Naive B cell (primary cell): ENCODE results near the gene MAST4. TPM values are rescaled to one million over a fixed set of nuclear protein-coding genes. Genes with fewer than 3 reads are reported as not detected.

Experiments used
- ATAC-seq, 2 donors: fragments of 150-1000 bp; cut with Tn5 transposase; 2 replicates each; pipeline ENCODE4 v1.10.0; 2021; ENCODE audit warnings: low read depth in 2 of 2, mild to moderate bottlenecking in 2 of 2, moderate library complexity in 2 of 2
- DNase-seq: peaks from one replicate; pipeline ENCODE4 v3.0.0; 2022
- H3K27ac Mint-ChIP-seq, 6 donors: one replicate each; pipeline ENCODE4 v1.8.0; 2020 to 2022; ENCODE audit warnings: mild to moderate bottlenecking in 6 of 6, mixed read lengths in 6 of 6, moderate library complexity in 5 of 6, inconsistent platforms in 2 of 6
- H3K27me3 Mint-ChIP-seq, 3 donors: one replicate each; pipeline ENCODE4 v1.8.0; 2021 to 2022; ENCODE audit warnings: mixed read lengths in 3 of 3, mild to moderate bottlenecking in 1 of 3
- H3K36me3 Mint-ChIP-seq, 2 donors: one replicate each; pipeline ENCODE4 v1.8.0; 2020 to 2022; ENCODE audit warnings: mixed read lengths in 2 of 2, inconsistent platforms in 1 of 2, mild to moderate bottlenecking in 1 of 2
- H3K4me1 Mint-ChIP-seq, 3 donors: one replicate each; pipeline ENCODE4 v1.8.0; 2020 to 2022; ENCODE audit warnings: mixed read lengths in 3 of 3, inconsistent platforms in 1 of 3, mild to moderate bottlenecking in 1 of 3, moderate library complexity in 1 of 3
- H3K4me3 Mint-ChIP-seq, 8 donors: one replicate each; pipeline ENCODE4 v1.8.0; 2020 to 2022; ENCODE audit warnings: mild to moderate bottlenecking in 8 of 8, mixed read lengths in 8 of 8, moderate library complexity in 8 of 8, inconsistent platforms in 2 of 8
- H3K9me3 Mint-ChIP-seq, 7 donors: one replicate each; pipeline ENCODE4 v1.8.0; 2020 to 2022; ENCODE audit warnings: mixed read lengths in 7 of 7, mild to moderate bottlenecking in 5 of 7, inconsistent platforms in 2 of 7, moderate library complexity in 1 of 7
- polyA plus RNA-seq, 6 donors: library from polyadenylated mRNA; unstranded; fragments of 300-500 nt; fragmentation: Illumina TruSeq; gene quantifications; one replicate each; pipeline ENCODE4 v1.2.3, GENCODE V29; 2021; ENCODE audit warnings: low read depth in 6 of 6

Gene MAST4
- polyA plus RNA-seq, 6 donors from 2014 or later = 0.17 to 2.3 (median 1.3) TPM

- Mint-ChIP-seq H3K36me3 (no peaks in the 10 kb centered on the region), H3K9me3 (peaks cover 0 to 17% (median 4%) of the 10 kb centered on the region in 7 donors), H3K27ac (no peak overlapping the region), H3K27me3 (no peaks in the 10 kb centered on the region), H3K4me3 (no peak overlapping the region), H3K4me1 (no peaks in the 10 kb centered on the region)
- no peak for ATAC-seq
- no peak for DNase-seq
Measured at GRCh38 chr5:66697796-66698564, 101.8 kb downstream of the MAST4 start.

- Mint-ChIP-seq H3K27me3 (no peaks in the 10 kb centered on the region), H3K27ac (peak overlapping the region in 1 of 6 donors; percentile 3), H3K9me3 (peaks cover 0 to 4% (median 3%) of the 10 kb centered on the region in 7 donors), H3K4me1 (peaks cover 0 to 4% (median 0%) of the 10 kb centered on the region in 3 donors), H3K36me3 (no peaks in the 10 kb centered on the region), H3K4me3 (no peak overlapping the region)
- DNase-seq (no peak), ATAC-seq (peak; percentile 21 to 74)
Measured at GRCh38 chr5:66701244-66701643, 105.1 kb downstream of the MAST4 start.

- Mint-ChIP-seq H3K9me3 (peaks cover 0 to 3% (median 0%) of the 10 kb centered on the region in 7 donors), H3K4me1 (peaks cover 0 to 4% (median 0%) of the 10 kb centered on the region in 3 donors), H3K4me3 (no peak overlapping the region), H3K27ac (peak overlapping the region in 1 of 6 donors; percentile 10), H3K27me3 (no peaks in the 10 kb centered on the region), H3K36me3 (no peaks in the 10 kb centered on the region)
- ATAC-seq = no peak
- no peak for DNase-seq
Measured at GRCh38 chr5:66702426-66702825, 106.2 kb downstream of the MAST4 start.

- DNase-seq (no peak), ATAC-seq (no peak)
- Mint-ChIP-seq H3K36me3 (no peaks in the 10 kb centered on the region), H3K27me3 (peaks cover 0 to 5% (median 0%) of the 10 kb centered on the region in 3 donors), H3K9me3 (peaks cover 0 to 5% (median 0%) of the 10 kb centered on the region in 7 donors), H3K4me3 (no peak overlapping the region), H3K4me1 (peaks cover 0 to 4% (median 0%) of the 10 kb centered on the region in 3 donors), H3K27ac (no peak overlapping the region)
Measured at GRCh38 chr5:66704790-66705425, 108.7 kb downstream of the MAST4 start.

GRCh38 chr5:66708368-66708767 lies 112.2 kb downstream of the MAST4 start:
- H3K4me3 Mint-ChIP-seq = no peak overlapping the region
- H3K9me3 Mint-ChIP-seq = peaks cover 2 to 26% (median 9%) of the 10 kb centered on the region in 7 donors
- peaks cover 0 to 5% (median 0%) of the 10 kb centered on the region in 3 donors for H3K27me3 Mint-ChIP-seq
- no peaks in the 10 kb centered on the region for H3K36me3 Mint-ChIP-seq
- no peak for ATAC-seq
- H3K4me1 Mint-ChIP-seq = peaks cover 0 to 4% (median 0%) of the 10 kb centered on the region in 3 donors
- H3K27ac Mint-ChIP-seq = no peak overlapping the region
- DNase-seq = no peak

GRCh38 chr5:66710557-66711088 lies 114.4 kb downstream of the MAST4 start:
- H3K27ac Mint-ChIP-seq = no peak overlapping the region

GRCh38 chr5:66713998-66714397 lies 117.8 kb downstream of the MAST4 start:
- Mint-ChIP-seq H3K27me3 (no peaks in the 10 kb centered on the region), H3K4me1 (no peaks in the 10 kb centered on the region), H3K9me3 (peaks cover 0 to 28% (median 9%) of the 10 kb centered on the region in 7 donors), H3K4me3 (no peak overlapping the region), H3K27ac (no peak overlapping the region), H3K36me3 (no peaks in the 10 kb centered on the region)
- no peak for DNase-seq
- ATAC-seq = no peak

More at GRCh38 chr5:66710557-66711088, 114.4 kb downstream of the MAST4 start:
- H3K9me3 Mint-ChIP-seq = peaks cover 2 to 28% (median 9%) of the 10 kb centered on the region in 7 donors
- H3K4me1 Mint-ChIP-seq = no peaks in the 10 kb centered on the region
- ATAC-seq (no peak), DNase-seq (no peak)
- H3K27me3 Mint-ChIP-seq = peaks cover 0 to 5% (median 0%) of the 10 kb centered on the region in 3 donors
- no peaks in the 10 kb centered on the region for H3K36me3 Mint-ChIP-seq
- H3K4me3 Mint-ChIP-seq = no peak overlapping the region

GRCh38 chr5:66717455-66718373 lies 121.5 kb downstream of the MAST4 start:
- Mint-ChIP-seq H3K36me3 (no peaks in the 10 kb centered on the region), H3K4me3 (no peak overlapping the region), H3K9me3 (peaks cover 0 to 8% (median 3%) of the 10 kb centered on the region in 7 donors), H3K4me1 (no peaks in the 10 kb centered on the region), H3K27ac (no peak overlapping the region), H3K27me3 (peaks cover 9 to 19% (median 10%) of the 10 kb centered on the region in 3 donors)
- ATAC-seq (no peak), DNase-seq (no peak)

- Mint-ChIP-seq H3K27me3 (peaks cover 9 to 19% (median 10%) of the 10 kb centered on the region in 3 donors), H3K4me1 (no peaks in the 10 kb centered on the region), H3K9me3 (peaks cover 0 to 3% (median 0%) of the 10 kb centered on the region in 7 donors), H3K27ac (peak overlapping the region in 1 of 6 donors; percentile 51), H3K4me3 (no peak overlapping the region), H3K36me3 (no peaks in the 10 kb centered on the region)
- ATAC-seq (no peak), DNase-seq (no peak)
Measured at GRCh38 chr5:66718374-66719002, 122.3 kb downstream of the MAST4 start.

- H3K4me1 Mint-ChIP-seq = no peaks in the 10 kb centered on the region
- ATAC-seq (no peak), DNase-seq (no peak)
- H3K4me3 Mint-ChIP-seq = no peak overlapping the region
- H3K36me3 Mint-ChIP-seq = no peaks in the 10 kb centered on the region
- H3K9me3 Mint-ChIP-seq = no peaks in the 10 kb centered on the region
- no peak overlapping the region for H3K27ac Mint-ChIP-seq
- H3K27me3 Mint-ChIP-seq = peaks cover 9 to 19% (median 10%) of the 10 kb centered on the region in 3 donors
Measured at GRCh38 chr5:66720780-66721179, 124.6 kb downstream of the MAST4 start.

- Mint-ChIP-seq H3K36me3 (no peaks in the 10 kb centered on the region), H3K9me3 (no peaks in the 10 kb centered on the region), H3K27ac (no peak overlapping the region), H3K27me3 (peaks cover 9 to 19% (median 10%) of the 10 kb centered on the region in 3 donors), H3K4me1 (no peaks in the 10 kb centered on the region), H3K4me3 (no peak overlapping the region)
- ATAC-seq (no peak), DNase-seq (no peak)
Measured at GRCh38 chr5:66722686-66723085, 126.5 kb downstream of the MAST4 start.

GRCh38 chr5:66724349-66725139 lies 128.4 kb downstream of the MAST4 start:
- H3K4me3 Mint-ChIP-seq = no peak overlapping the region
- peaks cover 9 to 19% (median 10%) of the 10 kb centered on the region in 3 donors for H3K27me3 Mint-ChIP-seq
- H3K9me3 Mint-ChIP-seq = no peaks in the 10 kb centered on the region

More at GRCh38 chr5:66724349-66725139, 128.4 kb downstream of the MAST4 start:
- H3K36me3 Mint-ChIP-seq = no peaks in the 10 kb centered on the region
- H3K27ac Mint-ChIP-seq = no peak overlapping the region
- no peaks in the 10 kb centered on the region for H3K4me1 Mint-ChIP-seq
- DNase-seq = no peak
- ATAC-seq = no peak
